Right forelimb (tissue), 1 donor: ENCODE measurements around the gene FAM181A.

Experiments
- DNase-seq: peaks from one replicate; pipeline ENCODE4 v3.0.0-alpha.2; 2018

FAM181A gene

DNA sequence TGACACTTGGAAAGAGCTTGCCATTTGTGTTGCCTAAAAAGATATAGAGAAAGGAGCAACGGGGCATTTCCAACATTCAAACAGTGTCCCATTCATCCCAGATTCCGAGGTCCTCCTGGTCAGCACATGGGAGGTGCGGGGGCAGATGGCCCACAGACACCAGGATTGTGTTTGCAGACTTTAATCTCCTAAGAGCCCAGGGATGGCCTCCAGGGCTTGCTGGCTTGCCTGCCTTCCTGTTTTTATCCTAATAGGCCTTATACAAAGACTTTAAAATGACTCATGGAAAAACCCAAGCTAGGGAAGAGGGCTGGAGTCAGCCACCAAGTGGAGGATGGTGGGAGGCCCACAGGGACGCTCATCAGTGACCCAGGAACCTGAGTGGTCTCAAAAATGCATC is 21.5 kb upstream of the FAM181A start:
- DNase-seq: no peak

- DNase-seq: no peak
These were observed 20.5 kb upstream of the FAM181A start for GRCh38 chr14:93906341-93907329.

GRCh38 chr14:93909429-93910128 is 17.6 kb upstream of the FAM181A start:
- no peak for DNase-seq

- no peak for DNase-seq
These were observed 15.0 kb upstream of the FAM181A start for GRCh38 chr14:93911975-93912615.

DNA sequence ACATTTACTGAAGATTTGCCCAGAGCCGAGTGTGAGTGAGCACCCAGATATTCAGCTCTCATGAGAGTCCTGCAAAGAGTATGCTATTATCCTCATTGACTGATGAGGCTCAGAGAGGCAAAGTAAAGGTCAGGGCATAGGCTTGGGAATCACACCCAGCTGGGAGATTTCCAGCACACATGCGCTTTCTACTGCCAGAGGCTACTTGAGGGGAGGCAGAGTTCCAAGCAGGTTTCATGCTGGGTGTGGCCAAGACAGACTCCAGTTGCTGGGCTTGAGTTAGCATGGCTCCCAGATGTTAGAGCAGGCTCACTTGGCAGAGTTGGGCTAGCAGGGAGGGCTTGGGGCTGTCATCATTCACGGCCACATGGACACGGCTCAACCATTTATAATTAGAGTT is 14.4 kb upstream of the FAM181A start:
- DNase-seq: no peak

DNA sequence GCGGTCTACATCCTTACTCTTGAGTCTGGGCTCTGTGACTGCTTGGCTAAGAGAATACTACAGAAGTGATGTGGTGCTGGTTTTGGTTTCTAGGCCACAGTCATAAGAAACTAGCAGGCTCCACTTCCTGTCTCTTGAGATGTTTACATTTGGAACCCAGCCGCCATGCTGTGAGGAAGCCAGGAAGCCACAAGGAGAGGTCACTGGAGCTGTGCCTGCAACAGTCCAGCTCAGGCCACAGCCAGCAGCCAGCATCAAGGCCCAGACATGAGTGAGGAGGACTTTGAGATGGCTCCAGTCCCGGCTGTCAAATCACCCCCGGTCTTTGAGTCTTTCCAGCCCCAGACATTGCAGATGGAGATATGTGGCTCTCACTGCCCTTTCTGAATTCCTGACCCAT is 12.9 kb upstream of the FAM181A start:
- DNase-seq: no peak

GRCh38 chr14:93915070-93915705 is 12.0 kb upstream of the FAM181A start:
- no peak for DNase-seq

- DNase-seq: no peak
These were observed 11.3 kb upstream of the FAM181A start for GRCh38 chr14:93915800-93916199.

DNA sequence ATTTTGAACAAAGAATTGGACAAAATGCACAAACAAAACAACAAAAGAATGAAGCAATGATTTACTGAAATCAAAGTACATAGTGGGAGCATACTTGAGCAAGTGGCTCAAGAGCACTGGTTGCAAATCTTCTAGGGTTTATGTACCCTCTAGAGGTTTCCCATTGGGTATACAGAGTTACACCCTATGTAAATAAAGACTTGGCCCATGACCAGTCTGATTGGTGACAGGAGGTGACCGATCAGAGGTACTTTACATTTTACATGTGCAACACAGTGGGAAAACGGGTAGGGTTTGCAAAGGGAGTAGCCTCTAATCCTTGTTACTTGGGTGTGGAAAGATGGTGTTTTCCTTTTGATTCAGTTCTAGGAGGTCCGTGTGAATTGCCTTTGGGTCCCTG is 10.6 kb upstream of the FAM181A start:
- DNase-seq: no peak

DNA sequence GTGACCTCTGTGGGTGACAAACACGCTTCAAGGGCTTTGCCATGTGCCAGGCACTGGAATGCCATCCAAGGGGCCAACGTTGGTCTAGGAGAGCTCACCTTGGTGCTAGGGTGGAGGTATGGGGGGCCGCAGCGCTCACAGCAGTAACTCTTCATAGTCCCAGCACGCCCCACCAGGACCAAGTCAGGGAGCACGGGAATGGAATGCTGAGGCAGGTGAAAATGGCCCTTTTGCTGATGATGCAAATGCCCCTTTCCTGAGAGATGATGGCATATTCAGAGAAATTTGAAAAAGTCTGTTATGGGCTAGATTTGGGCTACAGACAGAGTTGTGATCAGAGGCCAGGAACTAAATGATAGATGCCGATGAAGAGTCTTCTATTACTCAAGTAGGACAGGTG is 10.0 kb upstream of the FAM181A start:
- DNase-seq: no peak

DNA sequence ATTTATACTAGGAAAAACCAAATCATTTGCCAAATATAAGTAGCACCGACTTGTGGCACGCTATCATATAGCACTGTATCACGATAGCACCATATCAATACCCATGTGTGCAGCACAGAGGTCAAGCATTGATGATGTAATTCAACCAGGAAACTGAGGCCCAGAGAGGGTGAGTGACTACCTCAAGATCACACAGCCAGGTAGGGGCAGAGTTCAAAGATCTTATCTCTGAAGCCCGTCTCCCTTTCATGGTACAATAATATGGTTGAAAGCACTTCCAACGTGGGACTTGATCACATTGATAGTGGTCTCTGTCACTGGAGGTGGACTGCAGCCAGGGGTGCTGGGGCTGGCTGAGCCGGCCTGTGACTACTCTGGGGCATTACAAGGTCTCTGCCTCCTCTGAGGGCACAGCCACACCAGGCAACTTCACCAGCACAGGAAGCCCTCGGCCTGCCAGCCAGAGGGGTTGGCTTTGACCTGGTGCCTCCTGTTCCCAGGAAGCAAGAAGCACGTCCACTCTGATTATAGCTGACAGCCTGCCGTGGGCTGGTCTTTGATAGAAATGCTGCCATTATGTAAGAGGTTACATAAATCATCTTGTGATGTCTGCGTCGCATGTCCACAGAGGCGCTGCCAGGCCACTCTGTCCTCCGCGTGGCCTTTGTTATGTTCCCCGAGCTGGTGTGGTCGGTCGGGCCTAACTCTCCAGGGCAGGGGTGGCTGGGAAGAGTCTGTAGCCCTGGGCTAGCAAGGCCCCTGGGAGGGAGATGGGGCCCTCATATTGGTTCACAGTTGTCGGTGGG is 5.9 kb upstream of the FAM181A start:
- DNase-seq: no peak

DNA sequence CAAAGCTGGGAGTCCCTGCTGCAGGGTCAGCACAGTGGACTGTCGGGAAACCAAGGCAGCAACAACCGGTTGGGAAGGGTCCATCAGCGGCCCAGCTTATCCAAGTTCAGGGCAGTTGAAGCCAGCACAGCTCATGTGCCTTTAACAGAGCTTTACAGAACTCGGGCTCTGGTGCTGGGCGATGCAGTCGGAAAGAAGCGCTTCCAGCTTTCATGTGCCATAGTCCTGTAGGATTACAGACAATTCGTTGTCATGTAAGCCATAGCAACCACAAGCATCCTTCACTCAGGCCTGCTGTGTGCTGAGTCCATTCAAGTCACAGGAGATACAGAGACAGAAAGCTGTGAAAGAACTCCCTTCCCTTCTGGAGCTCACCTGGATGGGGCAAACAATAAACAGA is 3.5 kb upstream of the FAM181A start:
- DNase-seq: no peak

GRCh38 chr14:93924592-93925355 is 2.4 kb upstream of the FAM181A start:
- DNase-seq: no peak

- no peak for DNase-seq
These were observed 1.7 kb upstream of the FAM181A start for GRCh38 chr14:93925374-93925895.

DNA sequence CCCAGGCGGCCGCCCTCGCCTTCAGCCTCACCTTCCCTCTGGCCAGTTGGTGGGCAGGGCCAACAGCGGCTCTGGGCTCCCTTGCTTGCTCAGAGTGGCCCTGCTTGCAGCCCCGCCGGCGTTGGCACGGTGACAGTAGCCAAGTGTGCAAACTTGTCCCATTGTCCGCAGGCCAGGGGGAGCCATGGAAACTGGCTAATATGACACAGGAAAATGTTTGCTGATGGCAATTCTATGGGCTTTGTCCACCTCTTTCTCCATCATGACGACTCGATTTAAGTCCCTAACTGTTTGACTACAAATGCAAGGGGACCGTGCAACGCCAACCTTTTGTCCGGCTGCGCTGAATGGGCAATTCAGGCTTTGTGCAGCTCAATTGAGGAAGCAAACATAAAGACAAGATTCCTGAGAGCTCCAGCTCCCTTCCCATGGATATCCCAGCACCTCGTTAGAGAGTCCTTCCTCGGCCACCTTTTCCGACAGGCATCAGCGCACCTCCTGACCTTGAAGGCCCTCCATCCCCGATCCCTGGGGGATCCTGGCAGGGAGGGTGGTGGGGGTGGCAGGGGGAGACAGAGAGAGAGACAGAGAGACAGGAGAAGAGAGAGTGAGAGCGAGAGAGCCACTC is 785 bp upstream of the FAM181A start:
- no peak for DNase-seq

GRCh38 chr14:93927800-93928145 is 629 bp downstream of the FAM181A start:
- no peak for DNase-seq

DNA sequence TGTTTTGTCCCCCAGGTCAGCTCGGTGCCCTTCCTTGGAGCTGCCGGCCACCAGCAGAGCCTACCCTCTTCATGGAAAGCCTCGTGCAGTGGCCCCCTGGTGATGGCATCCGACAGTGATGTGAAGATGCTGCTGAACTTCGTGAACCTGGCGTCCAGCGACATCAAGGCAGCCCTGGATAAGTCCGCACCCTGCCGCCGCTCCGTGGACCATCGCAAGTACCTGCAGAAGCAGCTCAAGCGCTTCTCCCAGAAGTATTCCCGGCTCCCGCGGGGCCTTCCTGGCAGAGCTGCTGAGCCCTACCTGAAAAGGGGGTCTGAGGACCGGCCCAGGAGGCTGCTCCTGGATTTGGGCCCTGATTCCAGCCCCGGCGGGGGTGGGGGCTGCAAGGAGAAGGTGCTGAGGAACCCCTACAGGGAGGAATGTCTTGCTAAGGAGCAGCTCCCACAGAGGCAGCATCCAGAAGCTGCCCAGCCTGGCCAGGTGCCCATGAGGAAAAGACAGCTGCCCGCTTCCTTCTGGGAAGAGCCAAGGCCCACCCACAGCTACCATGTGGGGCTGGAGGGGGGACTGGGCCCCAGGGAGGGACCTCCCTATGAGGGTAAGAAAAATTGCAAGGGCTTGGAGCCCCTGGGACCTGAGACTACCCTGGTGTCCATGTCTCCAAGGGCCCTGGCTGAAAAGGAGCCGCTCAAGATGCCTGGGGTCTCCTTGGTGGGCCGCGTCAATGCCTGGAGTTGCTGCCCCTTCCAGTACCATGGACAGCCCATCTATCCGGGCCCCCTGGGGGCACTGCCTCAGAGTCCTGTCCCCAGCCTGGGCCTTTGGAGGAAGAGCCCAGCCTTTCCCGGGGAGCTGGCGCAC is 1.3 kb downstream of the FAM181A start:
- DNase-seq: no peak

DNA sequence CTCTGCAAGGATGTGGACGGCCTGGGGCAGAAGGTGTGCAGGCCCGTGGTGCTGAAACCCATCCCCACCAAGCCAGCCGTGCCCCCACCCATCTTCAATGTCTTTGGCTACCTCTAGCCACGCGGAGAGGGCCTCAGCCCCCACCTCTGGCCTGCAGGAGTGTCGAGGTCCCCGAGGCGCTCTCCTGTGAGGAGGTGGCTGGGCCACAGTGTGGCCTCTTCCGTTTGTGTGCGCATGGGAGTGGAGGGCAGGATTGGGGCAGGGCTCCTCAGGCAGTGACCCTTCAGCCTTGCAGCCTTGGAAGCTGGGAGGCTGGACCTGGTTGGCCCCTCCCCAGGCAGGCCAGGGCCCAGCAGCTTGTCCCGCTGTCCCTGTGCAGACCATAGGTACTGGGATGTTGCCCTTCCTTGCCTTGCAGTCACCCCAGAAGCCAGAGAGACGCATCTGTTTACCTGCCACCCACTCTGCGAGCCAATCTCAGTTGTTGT is 1.9 kb downstream of the FAM181A start:
- no peak for DNase-seq

DNA sequence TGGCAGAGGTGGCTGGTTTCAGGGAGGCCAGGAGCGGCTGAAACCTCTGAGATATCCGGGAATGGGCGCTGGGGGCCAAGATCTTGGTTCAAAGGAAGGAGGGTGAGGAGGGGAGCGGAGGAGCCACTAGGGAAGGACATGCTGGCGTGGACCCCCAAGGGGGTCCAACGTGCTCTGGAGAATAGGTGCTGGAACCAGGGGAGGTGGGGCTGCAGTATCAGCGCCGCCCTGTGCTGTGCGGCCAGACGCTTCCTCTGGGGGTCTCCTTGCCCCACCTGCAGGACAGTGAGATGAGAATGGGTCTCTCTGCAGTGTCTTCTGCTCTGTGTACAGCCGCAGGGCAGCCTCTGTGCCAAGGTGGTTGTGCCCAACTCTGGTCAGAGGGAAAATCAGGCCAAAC is 2.5 kb downstream of the FAM181A start:
- no peak for DNase-seq
